Measurements from ENCODE around the gene HMGCS1.

HMGCS1 gene

GRCh38 chr5:43242196-43242595 is 71.0 kb downstream of the HMGCS1 start:
- TF ChIP-seq, protein P1, sequence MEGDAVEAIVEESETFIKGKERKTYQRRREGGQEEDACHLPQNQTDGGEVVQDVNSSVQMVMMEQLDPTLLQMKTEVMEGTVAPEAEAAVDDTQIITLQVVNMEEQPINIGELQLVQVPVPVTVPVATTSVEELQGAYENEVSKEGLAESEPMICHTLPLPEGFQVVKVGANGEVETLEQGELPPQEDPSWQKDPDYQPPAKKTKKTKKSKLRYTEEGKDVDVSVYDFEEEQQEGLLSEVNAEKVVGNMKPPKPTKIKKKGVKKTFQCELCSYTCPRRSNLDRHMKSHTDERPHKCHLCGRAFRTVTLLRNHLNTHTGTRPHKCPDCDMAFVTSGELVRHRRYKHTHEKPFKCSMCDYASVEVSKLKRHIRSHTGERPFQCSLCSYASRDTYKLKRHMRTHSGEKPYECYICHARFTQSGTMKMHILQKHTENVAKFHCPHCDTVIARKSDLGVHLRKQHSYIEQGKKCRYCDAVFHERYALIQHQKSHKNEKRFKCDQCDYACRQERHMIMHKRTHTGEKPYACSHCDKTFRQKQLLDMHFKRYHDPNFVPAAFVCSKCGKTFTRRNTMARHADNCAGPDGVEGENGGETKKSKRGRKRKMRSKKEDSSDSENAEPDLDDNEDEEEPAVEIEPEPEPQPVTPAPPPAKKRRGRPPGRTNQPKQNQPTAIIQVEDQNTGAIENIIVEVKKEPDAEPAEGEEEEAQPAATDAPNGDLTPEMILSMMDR (IDR thresholded peaks at IDR 0.05; ENCODE audit: low read depth, low read length): no peak
- H3K4me3 ChIP-seq (ENCODE audit: low read depth, low read length): no peak overlapping the region
